Mucosa of rectum (tissue), 2 donors: ENCODE measurements around the gene PTPRK.
A peak's percentile ranks its signal among the peaks of the same experiment; 100 is the strongest.

ENCODE experiments used
- H3K27ac ChIP-seq, 2 donors: one replicate each; pipeline ENCODE4 v1.7.0; 2013; ENCODE audit warnings: inconsistent platforms in 2 of 2, low read depth in 2 of 2, low read length in 2 of 2
- H3K27me3 ChIP-seq, 2 donors: one replicate each; pipeline ENCODE4 v1.7.0; 2013; ENCODE audit warnings: low read length in 2 of 2; ENCODE audit not compliant: control insufficient read depth in 2 of 2, insufficient read depth in 2 of 2
- H3K36me3 ChIP-seq, 2 donors: one replicate each; pipeline ENCODE4 v1.7.0; 2013; ENCODE audit warnings: low read length in 2 of 2; ENCODE audit not compliant: control insufficient read depth in 2 of 2, insufficient read depth in 2 of 2
- H3K4me1 ChIP-seq, 2 donors: one replicate each; pipeline ENCODE4 v1.7.0; 2013; ENCODE audit warnings: low read length in 2 of 2, mild to moderate bottlenecking in 1 of 2; ENCODE audit not compliant: control insufficient read depth in 2 of 2, insufficient read depth in 2 of 2
- H3K4me3 ChIP-seq, 2 donors: one replicate each; pipeline ENCODE4 v1.7.0; 2013; ENCODE audit warnings: low read length in 2 of 2
- H3K9ac ChIP-seq, 2 donors: one replicate each; pipeline ENCODE4 v1.7.0; 2013; ENCODE audit warnings: low read length in 2 of 2, low read depth in 1 of 2, mild to moderate bottlenecking in 1 of 2
- H3K9me3 ChIP-seq, 2 donors: one replicate each; pipeline ENCODE4 v1.7.0; 2013; ENCODE audit warnings: low read length in 2 of 2; ENCODE audit not compliant: control insufficient read depth in 2 of 2
- donor health status: healthy.
- donor health status: Normal muscosa, but diverticular disease.

Gene PTPRK

GRCh38 chr6:128532136-128532535 is 11.7 kb upstream of the PTPRK start:
- no peaks in the 10 kb centered on the region for H3K4me1 ChIP-seq
- no peak overlapping the region for H3K9ac ChIP-seq
- no peak overlapping the region for H3K4me3 ChIP-seq
- H3K36me3 ChIP-seq = no peaks in the 10 kb centered on the region
- no peak overlapping the region for H3K27ac ChIP-seq
- no peaks in the 10 kb centered on the region for H3K27me3 ChIP-seq
- no peaks in the 10 kb centered on the region for H3K9me3 ChIP-seq

- Histone ChIP-seq H3K4me3 (no peak overlapping the region), H3K4me1 (no peaks in the 10 kb centered on the region), H3K9ac (no peak overlapping the region), H3K9me3 (no peaks in the 10 kb centered on the region), H3K27ac (no peak overlapping the region), H3K27me3 (no peaks in the 10 kb centered on the region), H3K36me3 (no peaks in the 10 kb centered on the region)
Measured at GRCh38 chr6:128531696-128532095, 11.3 kb upstream of the PTPRK start.

DNA sequence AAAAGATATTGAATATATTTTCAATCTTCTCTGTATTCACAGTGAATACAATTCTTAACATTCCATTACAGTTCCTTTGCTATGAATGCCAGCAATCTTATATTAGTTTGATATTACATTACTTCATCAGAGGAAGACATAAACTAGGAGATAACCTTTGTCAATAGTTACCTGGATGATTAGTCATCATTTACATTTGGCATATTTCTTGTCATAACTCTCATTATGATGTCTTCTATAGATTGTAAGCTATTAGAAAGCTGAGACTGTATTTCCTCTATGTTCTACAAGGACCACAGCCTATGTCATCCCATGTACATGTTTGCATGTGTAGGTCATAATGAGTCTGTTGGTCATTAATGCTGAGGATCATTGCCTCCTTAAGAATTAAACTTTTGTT is 7.8 kb upstream of the PTPRK start:
- H3K27ac ChIP-seq = no peak overlapping the region
- no peaks in the 10 kb centered on the region for H3K27me3 ChIP-seq
- no peak overlapping the region for H3K9ac ChIP-seq
- H3K36me3 ChIP-seq = no peaks in the 10 kb centered on the region
- no peaks in the 10 kb centered on the region for H3K4me1 ChIP-seq
- H3K9me3 ChIP-seq = no peaks in the 10 kb centered on the region
- H3K4me3 ChIP-seq = no peak overlapping the region

GRCh38 chr6:128527375-128527774 is 7.0 kb upstream of the PTPRK start:
- no peaks in the 10 kb centered on the region for H3K9me3 ChIP-seq
- H3K4me3 ChIP-seq = no peak overlapping the region
- no peak overlapping the region for H3K27ac ChIP-seq
- H3K4me1 ChIP-seq = no peaks in the 10 kb centered on the region
- no peaks in the 10 kb centered on the region for H3K36me3 ChIP-seq
- no peak overlapping the region for H3K9ac ChIP-seq
- no peaks in the 10 kb centered on the region for H3K27me3 ChIP-seq

DNA sequence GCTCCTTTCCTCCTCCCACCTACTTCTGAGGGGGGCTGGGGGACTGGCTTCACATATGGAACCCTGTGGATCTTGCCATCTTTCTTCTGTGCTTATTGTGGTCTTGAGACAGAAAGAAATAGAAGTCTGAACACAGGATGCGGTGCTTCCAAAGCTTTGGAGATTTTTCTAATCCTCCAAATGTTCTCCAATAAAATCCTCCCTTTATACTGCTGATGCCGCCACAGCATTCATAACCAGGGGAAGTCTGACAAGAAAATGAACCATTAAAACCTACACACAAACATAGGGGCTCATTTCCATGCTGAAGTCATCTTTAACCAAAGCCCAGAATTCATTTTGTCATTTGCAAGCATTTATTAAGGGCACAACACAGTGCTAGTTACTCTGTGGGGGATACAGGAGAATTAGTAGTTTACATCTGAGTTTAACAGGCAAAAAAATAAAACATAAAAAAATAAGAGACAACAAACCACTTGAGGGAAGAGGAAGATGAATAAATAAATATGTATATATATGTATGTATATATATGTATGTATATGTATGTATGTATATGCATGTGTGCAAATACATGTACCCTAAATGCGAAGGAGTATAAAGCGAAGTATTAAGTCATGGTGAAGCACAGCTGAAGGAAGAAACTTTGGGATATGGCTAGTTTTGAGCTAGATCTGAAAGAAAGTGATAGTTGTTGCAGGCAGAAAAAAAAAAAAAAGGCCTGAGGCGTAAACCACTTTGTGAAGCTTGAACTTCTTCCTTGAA is 5.9 kb upstream of the PTPRK start:
- Histone ChIP-seq H3K9ac (no peak overlapping the region), H3K4me1 (peaks cover 0 to 1% of the 10 kb centered on the region in 2 donors), H3K27ac (no peak overlapping the region), H3K27me3 (no peaks in the 10 kb centered on the region), H3K9me3 (no peaks in the 10 kb centered on the region), H3K36me3 (no peaks in the 10 kb centered on the region), H3K4me3 (no peak overlapping the region)

DNA sequence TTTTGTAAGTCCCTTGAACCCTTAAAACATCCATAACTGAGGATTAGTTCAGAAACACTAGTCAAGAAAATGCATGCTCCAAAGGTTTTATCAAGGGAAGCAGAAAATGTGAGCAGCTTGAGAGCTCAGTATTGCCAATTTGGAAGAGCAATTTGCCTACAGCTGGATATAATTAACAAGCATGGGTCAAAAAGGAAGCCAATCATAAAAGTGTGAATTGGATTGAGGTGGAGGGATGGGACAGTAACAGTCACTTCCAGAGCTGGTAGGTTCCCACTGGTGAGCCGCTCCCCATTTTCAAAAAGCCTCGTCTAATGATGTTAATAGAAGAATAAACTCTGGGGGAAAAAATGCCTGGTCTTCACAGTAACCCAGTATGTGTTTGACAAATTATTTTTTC is 5.0 kb upstream of the PTPRK start:
- no peak overlapping the region for H3K9ac ChIP-seq
- no peak overlapping the region for H3K27ac ChIP-seq
- H3K9me3 ChIP-seq = no peaks in the 10 kb centered on the region
- H3K4me1 ChIP-seq = peaks cover 3 to 4% of the 10 kb centered on the region in 2 donors
- no peak overlapping the region for H3K4me3 ChIP-seq
- no peaks in the 10 kb centered on the region for H3K27me3 ChIP-seq
- H3K36me3 ChIP-seq = no peaks in the 10 kb centered on the region

- Histone ChIP-seq H3K27ac (peak overlapping the region; percentile 95 to 96), H3K9me3 (no peaks in the 10 kb centered on the region)
Measured at GRCh38 chr6:128521282-128521632, 858 bp upstream of the PTPRK start.

GRCh38 chr6:128519931-128520435 is 416 bp downstream of the PTPRK start:
- Histone ChIP-seq H3K9ac (peak overlapping the region; percentile 92 to 99), H3K4me3 (peak overlapping the region; percentile 92 to 97), H3K27ac (peak overlapping the region; percentile 95 to 96), H3K36me3 (no peaks in the 10 kb centered on the region), H3K27me3 (no peaks in the 10 kb centered on the region), H3K4me1 (peaks cover 6 to 23% of the 10 kb centered on the region in 2 donors), H3K9me3 (no peaks in the 10 kb centered on the region)

More at GRCh38 chr6:128521282-128521632, 858 bp upstream of the PTPRK start:
- peaks cover 6 to 18% of the 10 kb centered on the region in 2 donors for H3K4me1 ChIP-seq
- no peaks in the 10 kb centered on the region for H3K27me3 ChIP-seq
- no peaks in the 10 kb centered on the region for H3K36me3 ChIP-seq
- peak overlapping the region; percentile 81 to 97 for H3K4me3 ChIP-seq
- peak overlapping the region; percentile 79 to 99 for H3K9ac ChIP-seq

GRCh38 chr6:128519132-128519930 is 1.1 kb downstream of the PTPRK start:
- no peaks in the 10 kb centered on the region for H3K27me3 ChIP-seq
- H3K9ac ChIP-seq = peak overlapping the region; percentile 92 to 99
- H3K4me1 ChIP-seq = peaks cover 6 to 23% of the 10 kb centered on the region in 2 donors
- peak overlapping the region; percentile 95 to 96 for H3K27ac ChIP-seq
- peak overlapping the region; percentile 92 to 97 for H3K4me3 ChIP-seq
- H3K36me3 ChIP-seq = no peaks in the 10 kb centered on the region
- H3K9me3 ChIP-seq = no peaks in the 10 kb centered on the region
